ENCODE results near the gene PIK3CB.

GRCh38 chr3:138848696-138849095 lies 14.0 kb upstream of the PIK3CB start:
- no peak for TF ChIP-seq CTCF (conservative IDR thresholded peaks at IDR 0.05 in 1 of 2, IDR thresholded peaks at IDR 0.05 in 1 of 2; ENCODE audit: extremely low read depth in 1 of 2, insufficient read depth in 1 of 2, low read depth in 1 of 2, low read length in 2 of 2)
- no peak for TF ChIP-seq EZH2 (IDR thresholded peaks at IDR 0.05; ENCODE audit: borderline replicate concordance, low read length)
